Stimulated activated CD8-positive, alpha-beta memory T cell treated with anti-CD3 and anti-CD28 coated beads, Interleukin-12 subunit alpha, Interleukin-12 subunit beta, amount 100 ng/mL, for 4 hours (primary cell): Measurements from ENCODE around the gene GALNTL6.
"Not testable (repeated sequence)": the region's sequence is repeated elsewhere in the genome, so short reads cannot be mapped to it uniquely, and the experiment has no call there.

ENCODE experiments used
- DNase-seq: peaks from one replicate; pipeline ENCODE4 v3.0.0-alpha.2; 2020; ENCODE audit warnings: low read depth

The GALNTL6 gene

GRCh38 chr4:172751550-172751949 lies 938.3 kb downstream of the GALNTL6 start:
- DNase-seq: no peak

DNA sequence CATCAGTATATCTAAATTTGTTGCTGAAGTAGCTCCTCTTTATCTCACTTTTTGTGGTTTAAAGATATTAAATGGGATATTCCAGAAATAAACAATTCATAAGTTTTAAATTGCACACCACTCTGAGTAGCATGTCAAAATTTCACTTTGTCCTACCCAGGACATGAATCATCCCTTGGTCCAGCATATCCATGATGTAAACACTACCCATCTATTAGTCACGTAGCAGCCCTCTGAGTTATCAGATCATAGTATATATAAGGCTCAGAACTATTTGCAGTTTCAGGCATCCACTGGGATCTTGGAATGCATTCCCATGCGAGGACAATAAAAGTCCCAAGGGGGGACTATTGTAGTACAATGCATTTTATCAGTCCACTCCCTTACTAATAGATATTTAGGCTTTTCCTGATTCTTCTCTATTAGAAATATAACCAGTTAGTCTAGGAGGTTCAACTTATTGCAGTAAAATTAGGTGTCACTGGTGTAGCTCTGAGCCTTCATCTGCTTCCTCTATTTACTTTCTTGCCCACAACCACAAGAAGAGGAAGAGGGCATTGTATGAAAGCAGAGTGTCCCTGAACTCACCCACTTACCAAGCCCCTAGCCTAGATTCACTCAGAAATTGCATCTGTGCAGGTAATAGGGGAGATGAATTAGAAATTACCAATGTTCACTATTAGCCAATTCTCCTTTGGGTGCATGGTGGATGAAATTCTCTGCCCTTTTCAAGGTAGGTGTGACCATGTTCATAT lies 945.6 kb downstream of the GALNTL6 start:
- no peak for DNase-seq

DNA sequence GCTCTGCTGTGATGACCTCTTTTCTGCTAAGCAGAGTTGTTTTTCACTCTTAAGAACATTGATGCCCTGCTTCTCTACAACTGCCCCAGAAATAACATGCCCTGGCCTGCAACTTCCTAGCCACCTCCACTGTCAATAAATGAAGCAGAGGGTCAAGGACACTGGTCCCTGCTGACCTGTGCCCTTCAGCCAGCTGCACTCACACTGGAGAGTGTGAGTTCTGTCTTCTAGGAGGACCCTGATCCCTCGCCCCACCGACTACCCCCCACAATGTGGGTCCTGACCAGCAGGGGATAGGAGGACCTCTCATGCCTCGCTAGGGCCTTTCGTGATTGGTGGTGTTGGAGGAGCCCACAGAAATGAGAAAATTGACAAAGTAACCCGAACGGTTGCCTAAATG lies 947.3 kb downstream of the GALNTL6 start:
- DNase-seq: no peak

DNA sequence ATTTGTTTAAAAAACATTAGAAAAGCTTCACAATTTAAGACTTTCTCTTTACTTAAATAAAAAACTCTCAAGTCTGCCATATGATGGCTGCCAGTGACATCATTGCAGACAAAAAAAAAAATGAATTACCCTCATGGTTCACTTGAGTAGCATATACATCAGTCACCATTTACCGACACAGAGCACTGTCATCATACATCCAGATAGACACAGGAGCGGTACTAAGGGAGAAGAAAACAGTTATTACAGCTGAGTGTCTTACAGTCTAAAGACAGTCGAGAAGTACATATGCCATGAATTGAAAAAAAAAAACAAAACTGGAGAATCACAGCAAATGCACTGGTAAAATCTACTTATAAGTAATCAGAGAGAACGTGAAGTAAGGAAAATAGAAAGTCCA lies 949.7 kb downstream of the GALNTL6 start:
- no peak for DNase-seq

DNA sequence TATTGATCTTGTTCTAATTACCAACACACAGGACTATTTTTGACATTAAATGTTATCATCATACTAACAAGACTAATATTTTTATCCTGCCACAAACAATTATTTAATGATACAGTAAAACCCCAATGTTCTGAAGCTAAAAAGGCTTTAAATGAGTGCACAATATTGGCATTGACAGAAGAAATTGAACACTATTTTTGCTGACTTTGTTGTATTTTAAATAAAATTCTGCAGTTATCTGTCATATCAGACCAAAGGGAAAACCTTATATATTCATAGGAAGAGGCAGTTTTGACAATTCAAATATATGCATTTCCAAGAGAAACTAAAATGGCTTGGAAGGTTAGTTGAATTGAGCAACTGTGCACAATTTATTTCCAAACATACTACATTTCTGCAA lies 957.6 kb downstream of the GALNTL6 start:
- no peak for DNase-seq

DNA sequence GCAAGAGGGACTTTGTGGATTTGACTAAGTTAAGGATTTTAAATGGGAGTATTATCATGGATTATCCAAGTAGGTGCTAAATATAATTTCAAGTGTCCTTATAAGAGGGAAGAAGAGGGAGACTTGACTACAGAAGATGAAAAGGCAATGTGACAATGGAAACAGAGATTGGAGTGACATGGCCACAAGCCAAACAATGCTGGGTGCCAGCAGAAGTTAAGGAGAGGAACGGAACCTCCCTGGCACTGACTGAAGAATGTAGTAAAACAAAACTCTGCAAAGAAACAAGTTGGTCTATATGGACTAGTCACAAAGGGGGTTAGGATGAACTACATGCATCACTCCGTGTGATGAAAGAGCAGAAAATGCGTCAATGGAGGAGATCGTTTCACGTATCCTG lies 959.6 kb downstream of the GALNTL6 start:
- no peak for DNase-seq

DNA sequence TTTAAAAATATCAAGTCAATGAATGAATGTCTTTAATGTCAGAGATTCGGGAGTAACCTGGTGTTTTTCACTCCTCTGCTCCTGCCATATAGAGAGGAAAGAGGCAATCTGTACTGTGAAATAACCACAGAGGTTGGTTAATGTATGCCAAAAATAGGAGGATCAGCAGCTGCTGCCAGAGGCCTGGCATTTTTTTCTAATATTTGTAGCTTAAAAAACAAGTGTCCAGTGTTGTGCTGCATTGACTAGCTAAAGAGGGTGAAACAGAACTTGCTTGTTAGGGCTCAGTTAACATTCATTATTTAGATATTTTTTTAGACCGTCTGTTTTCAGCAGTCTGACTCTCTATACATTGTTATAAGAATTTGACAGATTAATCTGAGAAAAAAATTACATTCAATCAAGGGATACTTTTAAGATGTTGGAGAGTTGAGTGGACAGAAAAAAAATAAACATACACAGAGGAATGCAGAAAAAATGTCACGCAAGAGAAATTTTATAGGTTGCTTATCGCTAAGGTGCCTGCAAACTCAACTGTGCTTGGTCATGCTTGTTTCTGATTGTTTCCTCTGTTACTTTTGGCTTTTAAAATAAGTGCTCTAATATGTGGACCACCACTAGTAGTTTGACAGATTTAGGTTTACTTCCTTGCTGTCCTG lies 963.1 kb downstream of the GALNTL6 start:
- no peak for DNase-seq

GRCh38 chr4:172777729-172778431 lies 964.7 kb downstream of the GALNTL6 start:
- DNase-seq: no peak

DNA sequence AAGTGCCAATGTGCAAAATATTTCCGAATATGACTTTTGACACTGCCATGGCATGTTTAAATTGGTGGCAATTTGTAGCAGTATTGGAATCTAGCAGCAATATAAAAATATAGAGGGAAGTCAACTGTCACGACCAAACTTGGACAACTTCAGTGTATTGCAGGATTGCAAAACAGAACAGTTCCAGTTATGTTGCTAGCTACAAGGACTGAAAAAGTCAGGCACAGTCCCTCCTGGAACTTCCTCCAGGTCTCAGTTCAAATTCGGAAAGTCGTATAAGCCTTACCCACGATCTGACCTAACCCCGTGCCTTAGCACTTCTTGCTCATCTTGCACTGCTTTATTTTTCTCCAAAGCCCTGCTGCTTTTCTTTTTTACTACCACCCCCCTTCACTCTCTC lies 965.4 kb downstream of the GALNTL6 start:
- no peak for DNase-seq

DNA sequence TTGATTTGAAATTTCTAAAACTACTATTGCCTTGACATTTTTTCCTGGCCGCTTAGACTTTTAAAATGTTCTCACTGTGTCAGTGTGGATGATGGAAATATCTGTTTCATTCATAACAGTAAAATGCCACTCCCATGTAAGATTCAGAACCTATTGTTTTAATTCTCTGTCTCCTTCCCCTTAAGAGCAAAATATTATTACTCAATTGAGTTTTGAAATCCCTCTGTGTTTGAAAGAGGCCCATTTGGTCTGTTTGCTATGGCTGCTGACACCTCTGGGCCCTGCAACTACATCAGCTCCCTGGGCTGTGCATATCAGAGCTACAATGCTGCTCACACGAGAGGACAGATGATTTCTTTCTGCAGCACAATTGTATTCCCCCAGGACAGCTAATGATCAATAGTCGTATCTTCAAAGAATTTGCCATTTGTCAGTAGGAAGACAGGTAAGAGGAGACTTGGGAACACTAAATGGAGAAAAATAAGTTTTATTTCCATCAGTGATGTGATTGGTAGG lies 967.4 kb downstream of the GALNTL6 start:
- no peak for DNase-seq

GRCh38 chr4:172785613-172786012 lies 972.4 kb downstream of the GALNTL6 start:
- DNase-seq: no peak

DNA sequence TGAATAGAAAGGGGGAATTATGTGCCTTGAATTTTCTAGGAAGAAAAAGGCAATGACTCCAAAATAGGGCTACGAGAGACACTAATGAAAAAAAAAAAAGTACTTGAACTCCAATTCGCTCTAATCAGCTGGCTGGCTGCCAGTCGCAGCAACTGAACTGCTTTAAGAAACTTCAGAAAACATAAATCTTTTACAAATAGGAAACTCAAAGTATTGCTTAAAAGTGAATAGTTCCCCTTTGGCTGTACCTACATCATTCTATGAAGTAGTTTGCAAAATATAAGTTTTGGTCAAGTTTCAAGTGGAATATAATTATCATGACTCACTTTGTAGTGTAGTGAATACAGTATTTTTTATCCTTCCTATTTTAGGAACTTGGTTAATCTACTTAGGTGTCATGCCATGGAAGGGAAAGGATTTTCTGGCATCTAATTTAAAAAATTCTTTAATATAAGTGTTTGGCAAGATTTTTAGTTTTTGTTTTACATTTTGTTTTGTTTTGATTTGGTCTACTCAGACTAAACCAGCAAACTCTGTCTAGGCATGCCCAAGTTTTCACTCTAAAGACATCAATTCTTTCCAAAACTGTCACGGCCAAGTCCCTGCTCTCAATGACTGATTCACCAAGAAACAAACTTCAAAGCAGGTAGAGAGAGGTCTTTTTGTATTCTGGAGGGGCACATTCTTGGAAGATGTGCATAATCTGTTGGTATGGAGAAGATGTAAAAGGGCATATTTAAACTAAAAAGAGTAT lies 973.0 kb downstream of the GALNTL6 start:
- no peak for DNase-seq

GRCh38 chr4:172787111-172787510 lies 973.9 kb downstream of the GALNTL6 start:
- no peak for DNase-seq

GRCh38 chr4:172791841-172792240 lies 978.6 kb downstream of the GALNTL6 start:
- DNase-seq: no peak

DNA sequence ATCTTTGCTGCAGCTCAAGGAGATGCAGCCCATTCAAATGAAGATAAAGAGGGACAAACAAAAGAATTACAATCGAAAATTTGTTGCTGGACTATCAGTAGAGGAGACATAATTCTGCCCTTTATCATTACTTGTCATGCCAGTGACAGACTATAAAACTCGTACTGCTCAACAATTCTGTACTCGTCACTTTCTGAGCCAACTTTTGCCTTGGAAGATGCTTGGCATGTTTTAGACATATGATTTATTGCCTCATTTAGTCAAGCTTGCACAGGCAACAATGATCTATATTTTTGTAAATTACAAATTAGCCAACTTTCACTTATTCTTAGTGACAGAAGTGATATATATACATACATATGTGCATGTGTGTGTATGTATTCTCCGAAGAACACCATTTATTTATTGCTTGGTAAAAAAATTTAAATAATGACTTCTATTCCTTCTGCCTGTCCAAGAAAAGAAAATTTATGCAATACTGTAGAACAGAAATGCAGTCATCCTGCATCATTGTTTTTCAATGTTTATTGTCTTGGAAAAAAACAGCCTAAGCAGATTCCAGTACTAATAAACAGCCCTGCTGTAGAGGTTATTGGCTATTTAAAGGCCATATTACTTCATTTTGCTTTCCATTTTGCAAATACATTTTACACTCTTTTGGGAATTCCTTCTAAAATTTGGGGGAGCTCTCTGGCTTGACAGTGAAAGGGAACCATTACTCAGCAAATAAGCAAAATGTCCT lies 980.5 kb downstream of the GALNTL6 start:
- DNase-seq: no peak

DNA sequence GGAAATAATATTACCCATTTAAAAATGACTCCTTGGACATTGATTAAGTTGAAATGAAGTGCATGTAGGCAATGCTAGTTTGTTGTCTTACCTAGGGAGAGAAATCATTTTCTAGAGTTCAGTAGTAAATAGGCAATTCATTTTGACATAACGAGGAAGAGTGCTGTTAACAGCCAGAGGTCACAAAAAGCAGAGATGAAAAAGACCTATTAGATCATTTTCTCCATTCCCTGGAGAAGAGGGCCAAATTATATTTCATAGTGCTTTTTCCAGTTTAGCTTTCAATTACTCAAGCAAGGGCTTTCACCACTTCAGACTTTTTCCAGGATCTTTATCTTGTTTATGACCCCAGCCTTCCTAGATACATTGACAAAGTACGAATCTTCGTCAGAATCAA lies 981.1 kb downstream of the GALNTL6 start:
- no peak for DNase-seq

DNA sequence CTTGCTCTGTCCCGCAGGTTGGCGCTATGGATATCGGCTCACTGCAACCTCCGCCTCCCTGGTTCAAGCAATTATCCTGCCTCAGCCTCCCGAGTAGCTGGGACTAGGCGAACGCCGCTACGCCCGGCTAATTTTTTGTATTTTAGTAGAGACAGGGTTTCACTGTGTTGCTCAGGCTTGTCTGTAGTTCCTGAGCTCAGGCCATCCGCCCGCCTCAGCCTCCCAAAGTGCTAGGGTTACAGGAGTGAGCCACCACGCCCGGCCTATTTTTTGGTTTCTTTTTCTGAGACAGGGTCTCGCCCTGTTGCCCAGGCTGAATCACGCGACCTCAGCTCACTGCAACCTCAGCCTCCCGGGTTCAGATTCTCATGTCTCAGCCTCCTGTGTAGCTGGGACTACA lies 984.1 kb downstream of the GALNTL6 start:
- DNase-seq: not testable (repeated sequence)

- no peak for DNase-seq
Measured at GRCh38 chr4:172802032-172802431, 988.8 kb downstream of the GALNTL6 start.

GRCh38 chr4:172806841-172807240 lies 993.6 kb downstream of the GALNTL6 start:
- DNase-seq: no peak

GRCh38 chr4:172808196-172808595 lies 995.0 kb downstream of the GALNTL6 start:
- no peak for DNase-seq

- no peak for DNase-seq
Measured at GRCh38 chr4:172809319-172809718, 996.1 kb downstream of the GALNTL6 start.
